Right lobe of liver (tissue), 6 donors: ENCODE measurements around the gene CAMKK1. TPM values are rescaled to one million over a fixed set of nuclear protein-coding genes. Genes with fewer than 3 reads are reported as not detected.

Experiments
- ATAC-seq, 4 donors: fragments of 200-7000 bp; cut with Tn5 transposase; one replicate each; pipeline ENCODE4 v1.9.1; 2020; ENCODE audit warnings: mild to moderate bottlenecking in 4 of 4, moderate library complexity in 4 of 4
- DNase-seq, 3 donors: peaks; one replicate each; pipeline ENCODE4 v3.0.0-alpha.2; 2020
- H3K27ac ChIP-seq, 3 donors: fragments of 200-600 bp; one replicate each; pipeline ENCODE4 v1.8.0; 2022
- H3K27me3 ChIP-seq, 2 donors: fragments of 200-600 bp; one replicate each; pipeline ENCODE4 v1.8.0; 2022
- H3K36me3 ChIP-seq, 4 donors: fragments of 200-600 bp; sonication (generic) in 1 of 4; one replicate each; pipeline versions ENCODE4 v1.5.1 to v1.8.0; 2017 to 2022; ENCODE audit warnings: control low read depth in 1 of 4
- H3K4me1 ChIP-seq, 4 donors: fragments of 200-600 bp; sonication (generic) in 1 of 4; one replicate each; pipeline versions ENCODE4 v1.5.1 to v1.8.0; 2017 to 2022; ENCODE audit warnings: control low read depth in 1 of 4
- H3K4me3 ChIP-seq, 3 donors: fragments of 200-600 bp; one replicate each; pipeline ENCODE4 v1.8.0; 2022
- H3K9me3 ChIP-seq, 4 donors: fragments of 200-600 bp; sonication (generic) in 1 of 4; one replicate each; pipeline versions ENCODE4 v1.5.1 to v1.8.0; 2017 to 2022; ENCODE audit warnings: control low read depth in 1 of 4
- POLR2A ChIP-seq: fragments of 450-650 bp; IDR thresholded peaks from one replicate; pipeline ENCODE4 v1.6.1; 2017; ENCODE audit warnings: antibody characterized with exemption, mild to moderate bottlenecking
- WGBS: methylation state at CpG from one replicate; pipeline ENCODE4 v1.1.6; 2018; ENCODE audit warnings: low coverage, low lambda C conversion rate; ENCODE audit not compliant: insufficient coverage; ENCODE audit errors: missing lambda C conversion rate; 5-methylcytosine and 5-hydroxymethylcytosine counted together
- intact Hi-C, 2 donors: fragments of 100-400 bp; cut with DNase I; formaldehyde crosslinking; loops; one replicate each; pipeline versions ENCODE4 v1.11.2 to v1.14.1; 2022
- total RNA-seq, 6 experiments: library from RNA; depleted of rRNA in 2 of 6; stranded (reverse); fragments of >200 nt in 2 of 6; fragmentation: NEBNext Ultra II Directional in 3 of 6; extraction: Animal tissue kit (Norgen Biotek cat#: 25700) in 3 of 6; gene quantifications; one replicate each; pipeline versions ENCODE4 v1.1.0 to v1.2.4, GENCODE V29; 2016 to 2023
- TF ChIP-seq, protein P1 (sequence below), 4 donors: fragments of 200-600 bp in 3 of 4; fragments of 450-650 bp in 1 of 4; IDR thresholded peaks; one replicate each; pipeline versions ENCODE4 v1.5.1 to v1.8.0; 2016 to 2022; ENCODE audit warnings: antibody characterized with exemption in 4 of 4, mild to moderate bottlenecking in 2 of 4
- donor health status: DM: no; HTN: yes; CAD: no.
- donor health status: DM: no; HTN: no; CAD: no.
- donor health status: DM: no; HTN: no; CAD: no.
- donor health status: DM: no; HTN: yes; CAD: no.
- donor health status: DM: no; HTN: yes; CAD: no.

The CAMKK1 gene
- total RNA-seq, 6 experiments from 2014 or later: 0.35 to 1.1 (median 0.47) TPM

DNA sequence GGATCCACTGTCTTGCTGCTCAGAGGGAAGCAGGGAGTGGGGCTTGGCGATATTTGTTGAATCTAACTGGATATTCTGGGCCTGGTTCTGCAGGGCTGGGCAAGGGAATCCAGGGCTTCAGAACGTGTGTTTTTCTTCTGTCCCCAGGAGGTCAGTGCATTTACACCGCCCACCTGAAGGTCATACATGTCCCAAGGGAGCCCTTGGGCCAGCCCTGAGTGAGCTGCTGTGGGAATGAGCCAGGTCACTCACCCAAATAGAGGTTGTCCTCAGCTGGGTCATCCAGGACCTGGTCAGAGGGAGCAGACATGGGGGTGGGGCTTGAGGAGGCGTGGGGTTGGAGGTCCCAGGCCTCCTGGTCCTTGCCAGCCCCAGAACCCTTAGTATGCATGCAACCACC lies 10.6 kb downstream of the CAMKK1 start:
- Histone ChIP-seq H3K9me3 (no peaks in the 10 kb centered on the region), H3K27me3 (no peaks in the 10 kb centered on the region), H3K27ac (no peak overlapping the region), H3K4me3 (no peak overlapping the region), H3K36me3 (no peaks in the 10 kb centered on the region), H3K4me1 (peaks cover 0 to under 1% (median 0%) of the 10 kb centered on the region in 4 donors)
- intact Hi-C loops: no loop called here
- ATAC-seq (no peak), DNase-seq (no peak)
- TF ChIP-seq, protein P1, sequence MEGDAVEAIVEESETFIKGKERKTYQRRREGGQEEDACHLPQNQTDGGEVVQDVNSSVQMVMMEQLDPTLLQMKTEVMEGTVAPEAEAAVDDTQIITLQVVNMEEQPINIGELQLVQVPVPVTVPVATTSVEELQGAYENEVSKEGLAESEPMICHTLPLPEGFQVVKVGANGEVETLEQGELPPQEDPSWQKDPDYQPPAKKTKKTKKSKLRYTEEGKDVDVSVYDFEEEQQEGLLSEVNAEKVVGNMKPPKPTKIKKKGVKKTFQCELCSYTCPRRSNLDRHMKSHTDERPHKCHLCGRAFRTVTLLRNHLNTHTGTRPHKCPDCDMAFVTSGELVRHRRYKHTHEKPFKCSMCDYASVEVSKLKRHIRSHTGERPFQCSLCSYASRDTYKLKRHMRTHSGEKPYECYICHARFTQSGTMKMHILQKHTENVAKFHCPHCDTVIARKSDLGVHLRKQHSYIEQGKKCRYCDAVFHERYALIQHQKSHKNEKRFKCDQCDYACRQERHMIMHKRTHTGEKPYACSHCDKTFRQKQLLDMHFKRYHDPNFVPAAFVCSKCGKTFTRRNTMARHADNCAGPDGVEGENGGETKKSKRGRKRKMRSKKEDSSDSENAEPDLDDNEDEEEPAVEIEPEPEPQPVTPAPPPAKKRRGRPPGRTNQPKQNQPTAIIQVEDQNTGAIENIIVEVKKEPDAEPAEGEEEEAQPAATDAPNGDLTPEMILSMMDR (IDR thresholded peaks at IDR 0.05): no peak
- TF ChIP-seq POLR2A: no peak
- WGBS: 100% methylated on average over 1 of the region's 4 CpGs

DNA sequence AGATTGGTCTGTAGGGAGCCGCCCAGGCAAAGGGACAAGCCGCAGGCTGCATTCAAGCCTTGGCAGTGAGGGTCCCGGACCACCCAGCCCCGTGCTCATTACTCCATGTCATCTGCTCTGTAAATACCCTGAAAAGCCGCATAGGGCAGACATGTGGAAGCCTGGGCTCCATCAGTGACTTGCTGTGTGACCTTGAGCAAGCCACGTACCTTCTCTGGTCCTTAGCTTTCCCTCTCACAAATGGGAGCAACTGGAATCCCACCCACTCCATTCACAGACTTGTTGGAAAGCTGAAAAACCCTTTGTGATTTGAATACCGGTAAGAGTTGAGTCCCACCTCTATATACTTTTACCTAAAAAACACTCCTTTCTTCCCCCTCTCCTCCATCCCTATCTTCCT lies 11.9 kb downstream of the CAMKK1 start:
- ATAC-seq: no peak
- Histone ChIP-seq H3K4me1 (no peaks in the 10 kb centered on the region), H3K27me3 (no peaks in the 10 kb centered on the region), H3K27ac (no peak overlapping the region), H3K36me3 (no peaks in the 10 kb centered on the region), H3K9me3 (no peaks in the 10 kb centered on the region), H3K4me3 (no peak overlapping the region)
- WGBS: 50% methylated on average over 2 of the region's 7 CpGs
- DNase-seq: no peak
- intact Hi-C loops: no loop called here
- TF ChIP-seq POLR2A: no peak
- TF ChIP-seq, protein P1 (IDR thresholded peaks at IDR 0.05): no peak

DNA sequence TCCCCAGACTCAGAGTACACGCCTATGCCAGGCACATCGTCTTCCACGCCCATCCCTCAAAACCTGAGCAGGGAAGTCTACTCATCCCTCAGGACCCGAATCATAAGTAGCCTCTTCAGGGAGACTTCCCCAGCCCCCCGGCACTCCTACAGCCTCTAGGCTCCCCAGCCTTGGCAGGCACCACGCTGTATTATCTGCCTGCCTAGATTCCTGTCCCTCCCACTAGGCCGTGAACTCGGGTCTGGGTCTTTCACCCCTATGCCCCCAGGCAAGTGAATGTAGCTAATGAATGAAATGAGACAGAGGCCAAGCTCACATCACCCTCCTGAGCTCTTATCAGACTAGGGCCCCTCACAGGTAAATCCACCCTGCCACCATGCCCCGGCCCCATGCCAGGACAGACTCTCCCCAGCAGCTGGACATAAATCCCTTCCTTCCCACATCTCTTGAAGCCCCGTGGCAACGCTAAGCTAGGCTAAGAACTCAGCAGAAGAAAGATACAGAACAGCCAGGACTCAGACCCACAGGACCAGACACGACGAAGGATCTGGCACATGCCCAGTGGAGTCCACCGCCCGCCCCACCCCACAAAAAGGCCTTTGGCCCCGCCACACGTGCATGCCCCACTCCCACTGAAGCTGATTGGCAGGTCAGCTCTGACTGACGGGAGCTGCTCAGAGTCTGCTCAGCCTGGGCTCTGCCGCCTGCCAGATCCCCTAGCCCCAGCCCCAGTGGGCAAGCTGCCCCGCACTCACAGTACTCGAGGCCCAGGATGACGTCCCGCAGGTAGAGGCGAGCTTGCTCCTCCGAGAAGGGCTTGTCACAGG lies 13.0 kb downstream of the CAMKK1 start:
- H3K27me3 ChIP-seq: no peaks in the 10 kb centered on the region
- no peak for DNase-seq
- H3K4me3 ChIP-seq: no peak overlapping the region
- no peaks in the 10 kb centered on the region for H3K4me1 ChIP-seq
- H3K27ac ChIP-seq: no peak overlapping the region
- 69% methylated on average over 10 of the region's 25 CpGs for WGBS
- no peak for TF ChIP-seq POLR2A
- TF ChIP-seq, protein P1 (IDR thresholded peaks at IDR 0.05): no peak
- no peak for ATAC-seq
- intact Hi-C loops: no loop called here
- H3K36me3 ChIP-seq: no peaks in the 10 kb centered on the region
- H3K9me3 ChIP-seq: no peaks in the 10 kb centered on the region

DNA sequence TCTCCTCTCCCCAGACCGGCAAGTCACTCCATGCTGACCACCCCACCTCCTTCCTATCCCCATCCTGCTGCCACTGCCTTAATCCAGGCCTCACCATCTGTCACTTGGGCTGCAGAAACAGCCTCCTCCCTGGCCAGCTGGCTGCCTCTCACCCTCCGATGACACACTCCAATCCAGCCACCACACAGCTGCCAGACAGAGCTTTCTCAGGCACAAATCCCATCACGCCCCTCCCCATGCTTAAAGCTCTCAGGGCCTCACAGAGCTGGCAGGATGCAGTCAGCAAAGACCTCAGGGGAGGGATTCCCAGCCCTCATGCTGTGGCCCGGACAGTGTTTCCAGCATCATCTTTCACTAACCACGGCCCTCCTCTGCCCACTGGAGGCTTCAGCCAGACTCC lies 13.7 kb downstream of the CAMKK1 start:
- TF ChIP-seq, protein P1 (IDR thresholded peaks at IDR 0.05): no peak
- TF ChIP-seq POLR2A: no peak
- DNase-seq: no peak
- H3K36me3 ChIP-seq: no peaks in the 10 kb centered on the region

More for the DNA sequence above, 13.7 kb downstream of the CAMKK1 start:
- intact Hi-C loops: no loop called here
- Histone ChIP-seq H3K4me3 (no peak overlapping the region), H3K27ac (no peak overlapping the region), H3K27me3 (no peaks in the 10 kb centered on the region), H3K4me1 (no peaks in the 10 kb centered on the region), H3K9me3 (no peaks in the 10 kb centered on the region)
- ATAC-seq: no peak
- WGBS: 89% methylated on average over 3 of the region's 5 CpGs
